ENCODE data around the gene KIAA0232. TPM values are rescaled to one million over a fixed set of nuclear protein-coding genes. Genes with fewer than 3 reads are reported as not detected.

The KIAA0232 gene
- total RNA-seq, 1 donor from 2014 or later = 40.1 TPM

DNA sequence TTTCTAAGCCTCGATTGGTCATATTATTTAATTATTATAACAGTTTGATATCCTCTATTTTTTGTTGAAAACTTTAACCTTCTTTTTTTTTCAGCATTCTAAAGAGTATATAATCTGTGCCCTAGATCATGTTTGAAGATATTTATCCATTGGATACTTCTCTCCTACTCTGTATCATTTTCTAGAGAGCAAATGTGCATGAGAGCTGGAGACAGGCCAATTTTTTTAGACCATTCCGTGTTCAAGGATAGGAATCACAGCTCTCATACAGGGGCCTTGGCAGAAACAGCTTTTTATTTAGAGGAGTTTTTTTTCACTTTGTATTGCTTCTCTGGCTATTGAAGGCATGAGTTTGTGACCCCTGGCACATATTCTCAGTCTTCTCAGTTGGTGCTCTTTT lies 69.4 kb downstream of the KIAA0232 start:
- TF ChIP-seq, protein P1, sequence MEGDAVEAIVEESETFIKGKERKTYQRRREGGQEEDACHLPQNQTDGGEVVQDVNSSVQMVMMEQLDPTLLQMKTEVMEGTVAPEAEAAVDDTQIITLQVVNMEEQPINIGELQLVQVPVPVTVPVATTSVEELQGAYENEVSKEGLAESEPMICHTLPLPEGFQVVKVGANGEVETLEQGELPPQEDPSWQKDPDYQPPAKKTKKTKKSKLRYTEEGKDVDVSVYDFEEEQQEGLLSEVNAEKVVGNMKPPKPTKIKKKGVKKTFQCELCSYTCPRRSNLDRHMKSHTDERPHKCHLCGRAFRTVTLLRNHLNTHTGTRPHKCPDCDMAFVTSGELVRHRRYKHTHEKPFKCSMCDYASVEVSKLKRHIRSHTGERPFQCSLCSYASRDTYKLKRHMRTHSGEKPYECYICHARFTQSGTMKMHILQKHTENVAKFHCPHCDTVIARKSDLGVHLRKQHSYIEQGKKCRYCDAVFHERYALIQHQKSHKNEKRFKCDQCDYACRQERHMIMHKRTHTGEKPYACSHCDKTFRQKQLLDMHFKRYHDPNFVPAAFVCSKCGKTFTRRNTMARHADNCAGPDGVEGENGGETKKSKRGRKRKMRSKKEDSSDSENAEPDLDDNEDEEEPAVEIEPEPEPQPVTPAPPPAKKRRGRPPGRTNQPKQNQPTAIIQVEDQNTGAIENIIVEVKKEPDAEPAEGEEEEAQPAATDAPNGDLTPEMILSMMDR (conservative IDR thresholded peaks at IDR 0.05) = no peak
- no peak overlapping the region for H3K4me3 Mint-ChIP-seq
- H3K9me3 Mint-ChIP-seq = no peaks in the 10 kb centered on the region
- no peak for DNase-seq (ENCODE audit: low read depth, low spot score)
- peaks cover 35% of the 10 kb centered on the region for H3K36me3 Mint-ChIP-seq (ENCODE audit: low read depth)
- no peaks in the 10 kb centered on the region for H3K27me3 Mint-ChIP-seq (ENCODE audit: low read depth)
- H3K4me1 Mint-ChIP-seq = peaks cover 24% of the 10 kb centered on the region
- no peak overlapping the region for H3K27ac Mint-ChIP-seq (ENCODE audit: unreplicated experiment)

DNA sequence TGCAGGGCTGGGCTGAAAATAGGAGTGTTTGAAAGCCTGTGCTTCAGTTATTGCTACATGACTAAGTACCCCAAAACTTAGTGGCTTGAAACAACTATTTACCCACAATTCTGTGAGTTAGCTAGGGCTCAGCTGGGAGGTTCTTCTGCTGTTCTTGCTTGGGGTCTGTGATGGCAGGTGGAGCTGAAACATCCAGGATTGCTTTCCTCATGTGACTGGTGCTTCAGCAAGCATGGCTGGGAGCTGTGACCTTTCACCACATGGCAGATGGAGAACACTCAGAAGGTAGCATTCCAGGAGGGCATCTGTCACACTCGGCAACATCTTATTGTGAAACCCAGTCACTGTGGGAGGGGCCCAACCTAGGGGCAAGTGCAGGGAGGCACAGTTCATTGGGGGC lies 70.1 kb downstream of the KIAA0232 start:
- Mint-ChIP-seq H3K4me3 (no peak overlapping the region), H3K36me3 (ENCODE audit: low read depth) (peaks cover 35% of the 10 kb centered on the region), H3K4me1 (peaks cover 24% of the 10 kb centered on the region), H3K27me3 (ENCODE audit: low read depth) (no peaks in the 10 kb centered on the region), H3K27ac (ENCODE audit: unreplicated experiment) (no peak overlapping the region), H3K9me3 (no peaks in the 10 kb centered on the region)
- TF ChIP-seq, protein P1 (conservative IDR thresholded peaks at IDR 0.05) = no peak
- DNase-seq (ENCODE audit: low read depth, low spot score) = no peak

DNA sequence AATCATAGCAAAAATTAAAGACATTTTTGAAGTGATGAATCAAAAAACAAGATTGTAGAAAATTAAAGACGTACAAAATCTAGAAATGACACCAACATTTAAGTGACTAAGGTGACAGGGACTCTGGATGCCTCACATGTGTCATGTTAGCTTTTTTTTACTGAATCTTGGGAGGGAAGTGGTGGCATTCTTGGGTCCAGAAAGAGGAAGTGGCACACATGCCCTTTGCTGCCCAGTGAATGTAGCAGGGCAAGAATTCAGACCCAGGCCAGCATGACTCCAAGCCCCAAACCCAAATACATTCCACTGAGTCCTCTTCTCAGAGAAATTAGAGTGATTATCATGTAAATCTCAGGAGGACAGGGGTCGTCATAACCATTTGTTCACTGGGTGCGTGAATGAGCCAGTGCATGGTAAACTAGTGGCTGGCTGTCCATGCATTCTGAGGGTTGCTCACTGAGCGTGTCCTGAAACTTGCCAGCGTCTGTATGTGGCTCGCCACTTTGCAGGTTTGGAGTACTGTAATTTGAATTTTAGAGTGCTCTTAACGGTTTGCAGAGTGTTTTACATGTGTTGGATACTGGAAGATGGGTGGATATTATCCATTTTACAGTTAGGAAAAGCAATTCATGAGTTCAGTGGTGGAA lies 71.7 kb downstream of the KIAA0232 start:
- Mint-ChIP-seq H3K27ac (ENCODE audit: unreplicated experiment) (no peak overlapping the region), H3K9me3 (no peaks in the 10 kb centered on the region), H3K27me3 (ENCODE audit: low read depth) (no peaks in the 10 kb centered on the region), H3K4me1 (peaks cover 24% of the 10 kb centered on the region), H3K36me3 (ENCODE audit: low read depth) (peaks cover 29% of the 10 kb centered on the region), H3K4me3 (no peak overlapping the region)
- no peak for DNase-seq (ENCODE audit: low read depth, low spot score)
- TF ChIP-seq, protein P1 (conservative IDR thresholded peaks at IDR 0.05) = no peak

DNA sequence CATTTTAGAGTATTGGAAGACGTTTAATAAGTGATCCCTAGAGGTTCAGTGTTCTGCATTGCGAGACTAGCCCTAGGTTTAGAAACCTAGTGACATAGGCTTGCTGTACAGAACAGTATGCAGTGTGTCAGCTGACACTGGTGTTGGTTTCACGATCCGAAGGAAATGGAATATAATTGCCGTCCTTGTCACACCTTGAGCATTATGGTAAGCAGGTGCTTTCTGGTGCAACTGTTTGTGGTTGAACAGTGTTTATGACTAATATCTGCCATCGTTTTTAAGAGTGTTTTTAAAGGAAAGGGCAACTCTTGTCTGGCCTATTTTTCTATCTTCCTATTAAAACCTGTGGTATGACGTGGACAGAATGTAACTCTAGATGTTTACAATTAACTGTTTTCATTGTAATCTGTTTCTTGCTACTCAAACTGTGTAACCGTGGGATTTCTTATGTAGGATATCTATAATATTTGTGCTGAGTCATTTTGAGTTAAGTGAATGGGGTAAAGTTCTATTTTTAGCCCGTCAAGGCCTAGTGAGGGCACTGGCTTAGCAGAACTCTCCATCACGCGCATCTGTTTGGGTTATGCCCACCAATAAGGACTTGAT lies 73.3 kb downstream of the KIAA0232 start:
- Mint-ChIP-seq H3K4me3 (no peak overlapping the region), H3K4me1 (peaks cover 24% of the 10 kb centered on the region), H3K27ac (ENCODE audit: unreplicated experiment) (peak overlapping the region; percentile 51), H3K27me3 (ENCODE audit: low read depth) (no peaks in the 10 kb centered on the region), H3K9me3 (no peaks in the 10 kb centered on the region), H3K36me3 (ENCODE audit: low read depth) (peaks cover 22% of the 10 kb centered on the region)
- TF ChIP-seq, protein P1 (conservative IDR thresholded peaks at IDR 0.05) = no peak
- DNase-seq (ENCODE audit: low read depth, low spot score) = no peak

DNA sequence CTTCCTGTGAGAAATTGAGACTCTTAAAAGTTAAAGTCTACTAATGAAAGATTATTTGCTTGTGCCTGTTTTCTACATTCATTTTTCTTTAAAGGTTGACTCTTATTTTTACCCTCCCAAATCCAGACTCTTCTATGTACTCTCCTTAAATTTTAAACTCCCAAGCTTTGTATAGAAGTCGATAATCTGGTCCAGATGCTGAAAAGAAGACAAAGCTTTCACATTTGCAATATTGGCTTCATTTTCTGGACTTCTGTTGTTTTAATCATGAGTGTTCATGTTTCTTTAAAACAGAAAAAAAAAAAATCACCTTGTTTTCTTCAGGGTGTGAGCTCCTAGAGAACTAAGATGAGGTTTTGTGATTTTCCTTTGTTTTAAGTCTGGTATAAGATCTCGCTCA lies 73.9 kb downstream of the KIAA0232 start:
- DNase-seq (ENCODE audit: low read depth, low spot score) = no peak
- H3K27me3 Mint-ChIP-seq (ENCODE audit: low read depth) = no peaks in the 10 kb centered on the region
- H3K4me1 Mint-ChIP-seq = peaks cover 24% of the 10 kb centered on the region
- no peaks in the 10 kb centered on the region for H3K9me3 Mint-ChIP-seq
- H3K36me3 Mint-ChIP-seq (ENCODE audit: low read depth) = peaks cover 22% of the 10 kb centered on the region
- TF ChIP-seq, protein P1 (conservative IDR thresholded peaks at IDR 0.05) = no peak
- no peak overlapping the region for H3K4me3 Mint-ChIP-seq
- no peak overlapping the region for H3K27ac Mint-ChIP-seq (ENCODE audit: unreplicated experiment)

All from neural crest cell (in vitro differentiated cells).